ENCODE data around the gene CSTPP1. TPM values are rescaled to one million over a fixed set of nuclear protein-coding genes. Genes with fewer than 3 reads are reported as not detected.
"Not testable (repeated sequence)": the region's sequence is repeated elsewhere in the genome, so short reads cannot be mapped to it uniquely, and the experiment has no call there.

The CSTPP1 gene
- polyA plus RNA-seq, 1 experiment: 48.7 TPM

- Histone ChIP-seq H3K4me3 (ENCODE audit: low read depth, low read length) (no peak overlapping the region), H3K36me3 (ENCODE audit: control insufficient read depth, insufficient read depth, low read length) (no peaks in the 10 kb centered on the region), H3K27me3 (ENCODE audit: control insufficient read depth, insufficient read depth, low read length) (no peaks in the 10 kb centered on the region)
- ChIA-PET CTCF (interaction anchor here (0.6 to 1.0 kb wide), 2 partner anchors 15 to 146 kb away, joined by 3 to 5 read pairs; no protein-coding TSS in a partner anchor), POLR2A (no interaction called here)
- no peak for TF ChIP-seq CTCF (IDR thresholded peaks at IDR 0.05; ENCODE audit: insufficient read depth, low read depth, low read length)
- DNase-seq (ENCODE audit: low read depth): no peak
These were observed 48.0 kb downstream of the CSTPP1 start for GRCh38 chr11:46984548-46984947.

GRCh38 chr11:46984987-46985386, 48.4 kb downstream of the CSTPP1 start:
- CTCF ChIA-PET: interaction anchor here (1.0 to 1.8 kb wide), 2 partner anchors 10 to 15 kb away, joined by 5 read pairs; no protein-coding TSS in a partner anchor
- Histone ChIP-seq H3K36me3 (ENCODE audit: control insufficient read depth, insufficient read depth, low read length) (no peaks in the 10 kb centered on the region), H3K4me3 (ENCODE audit: low read depth, low read length) (no peak overlapping the region), H3K27me3 (ENCODE audit: control insufficient read depth, insufficient read depth, low read length) (no peaks in the 10 kb centered on the region)
- no peak for DNase-seq (ENCODE audit: low read depth)
- POLR2A ChIA-PET: no interaction called here
- TF ChIP-seq CTCF (IDR thresholded peaks at IDR 0.05; ENCODE audit: insufficient read depth, low read depth, low read length): no peak

- no peak overlapping the region for H3K4me3 ChIP-seq (ENCODE audit: low read depth, low read length)
- POLR2A ChIA-PET: no interaction called here
- CTCF ChIA-PET: interaction anchor here (0.7 kb wide), 1 partner anchor 59 kb away, joined by 4 read pairs; no protein-coding TSS in a partner anchor
- H3K27me3 ChIP-seq (ENCODE audit: control insufficient read depth, insufficient read depth, low read length): no peaks in the 10 kb centered on the region
- no peak for DNase-seq (ENCODE audit: low read depth)
- no peaks in the 10 kb centered on the region for H3K36me3 ChIP-seq (ENCODE audit: control insufficient read depth, insufficient read depth, low read length)
- no peak for TF ChIP-seq CTCF (IDR thresholded peaks at IDR 0.05; ENCODE audit: insufficient read depth, low read depth, low read length)
These were observed 50.6 kb downstream of the CSTPP1 start for GRCh38 chr11:46987183-46987582.

GRCh38 chr11:46989810-46990487, 53.4 kb downstream of the CSTPP1 start:
- H3K27me3 ChIP-seq (ENCODE audit: control insufficient read depth, insufficient read depth, low read length); POLR2A ChIA-PET; DNase-seq (ENCODE audit: low read depth); H3K36me3 ChIP-seq (ENCODE audit: control insufficient read depth, insufficient read depth, low read length); H3K4me3 ChIP-seq (ENCODE audit: low read depth, low read length): not testable (repeated sequence)
- CTCF ChIA-PET: interaction anchor here (0.6 kb wide), 1 partner anchor 39 kb away, joined by 3 read pairs; no protein-coding TSS in a partner anchor

- ChIA-PET POLR2A (no interaction called here), CTCF (interaction anchor here (1.3 kb wide), 1 partner anchor 10 kb away, joined by 4 read pairs; no protein-coding TSS in a partner anchor)
- Histone ChIP-seq H3K27me3 (ENCODE audit: control insufficient read depth, insufficient read depth, low read length) (no peaks in the 10 kb centered on the region), H3K36me3 (ENCODE audit: control insufficient read depth, insufficient read depth, low read length) (no peaks in the 10 kb centered on the region), H3K4me3 (ENCODE audit: low read depth, low read length) (no peak overlapping the region)
- no peak for DNase-seq (ENCODE audit: low read depth)
- no peak for TF ChIP-seq CTCF (IDR thresholded peaks at IDR 0.05; ENCODE audit: insufficient read depth, low read depth, low read length)
These were observed 54.8 kb downstream of the CSTPP1 start for GRCh38 chr11:46991391-46991790.

- H3K4me3 ChIP-seq (ENCODE audit: low read depth, low read length); H3K36me3 ChIP-seq (ENCODE audit: control insufficient read depth, insufficient read depth, low read length); CTCF ChIA-PET; DNase-seq (ENCODE audit: low read depth); POLR2A ChIA-PET; H3K27me3 ChIP-seq (ENCODE audit: control insufficient read depth, insufficient read depth, low read length): not testable (repeated sequence)
These were observed 55.8 kb downstream of the CSTPP1 start for GRCh38 chr11:46992386-46992785.

GRCh38 chr11:46997796-46998195, 61.2 kb downstream of the CSTPP1 start:
- POLR2A ChIA-PET; H3K36me3 ChIP-seq (ENCODE audit: control insufficient read depth, insufficient read depth, low read length); H3K4me3 ChIP-seq (ENCODE audit: low read depth, low read length); DNase-seq (ENCODE audit: low read depth); H3K27me3 ChIP-seq (ENCODE audit: control insufficient read depth, insufficient read depth, low read length): not testable (repeated sequence)
- CTCF ChIA-PET: interaction anchor here (0.6 to 2.1 kb wide), 2 partner anchors 155 to 522 kb away, joined by 3 to 7 read pairs; no protein-coding TSS in a partner anchor
